22Rv1 (cell line): ENCODE measurements around the gene JAKMIP2.

ENCODE experiments used
- H3K27ac ChIP-seq: fragments of 450-650 bp; 2 replicates; pipeline ENCODE4 v1.5.1; 2017
- ZFX ChIP-seq: fragments of 450-650 bp; IDR thresholded peaks from 2 replicates; pipeline ENCODE4 v1.6.1; 2017; ENCODE audit warnings: antibody characterized with exemption, borderline replicate concordance
- TF ChIP-seq, protein P1 (sequence below): fragments of 450-650 bp; IDR thresholded peaks from 2 replicates; pipeline ENCODE4 v1.5.1; 2017; ENCODE audit warnings: mild to moderate bottlenecking

Gene JAKMIP2

GRCh38 chr5:147743012-147743411, 39.5 kb downstream of the JAKMIP2 start:
- TF ChIP-seq ZFX: no peak
- TF ChIP-seq, protein P1, sequence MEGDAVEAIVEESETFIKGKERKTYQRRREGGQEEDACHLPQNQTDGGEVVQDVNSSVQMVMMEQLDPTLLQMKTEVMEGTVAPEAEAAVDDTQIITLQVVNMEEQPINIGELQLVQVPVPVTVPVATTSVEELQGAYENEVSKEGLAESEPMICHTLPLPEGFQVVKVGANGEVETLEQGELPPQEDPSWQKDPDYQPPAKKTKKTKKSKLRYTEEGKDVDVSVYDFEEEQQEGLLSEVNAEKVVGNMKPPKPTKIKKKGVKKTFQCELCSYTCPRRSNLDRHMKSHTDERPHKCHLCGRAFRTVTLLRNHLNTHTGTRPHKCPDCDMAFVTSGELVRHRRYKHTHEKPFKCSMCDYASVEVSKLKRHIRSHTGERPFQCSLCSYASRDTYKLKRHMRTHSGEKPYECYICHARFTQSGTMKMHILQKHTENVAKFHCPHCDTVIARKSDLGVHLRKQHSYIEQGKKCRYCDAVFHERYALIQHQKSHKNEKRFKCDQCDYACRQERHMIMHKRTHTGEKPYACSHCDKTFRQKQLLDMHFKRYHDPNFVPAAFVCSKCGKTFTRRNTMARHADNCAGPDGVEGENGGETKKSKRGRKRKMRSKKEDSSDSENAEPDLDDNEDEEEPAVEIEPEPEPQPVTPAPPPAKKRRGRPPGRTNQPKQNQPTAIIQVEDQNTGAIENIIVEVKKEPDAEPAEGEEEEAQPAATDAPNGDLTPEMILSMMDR: no peak

DNA sequence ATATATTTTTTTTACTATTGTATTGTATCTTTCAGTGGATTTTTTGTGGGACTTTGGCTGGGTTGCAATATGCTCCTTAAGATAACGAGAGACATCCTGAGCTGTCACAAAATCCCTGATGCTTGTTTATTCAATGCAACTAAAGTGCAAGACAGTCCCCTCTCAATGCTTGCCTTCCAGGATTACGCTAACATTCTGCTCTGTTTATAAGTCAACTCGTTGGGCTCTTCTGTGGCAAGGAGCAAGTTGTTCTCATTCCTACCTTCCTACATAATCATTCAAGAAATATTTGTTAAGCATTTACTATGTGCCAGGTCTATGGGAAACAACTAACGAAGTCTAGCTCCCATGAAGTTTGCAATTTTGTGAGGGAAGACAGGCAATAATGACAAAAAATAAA, 40.4 kb downstream of the JAKMIP2 start:
- no peak overlapping the region for H3K27ac ChIP-seq
- no peak for TF ChIP-seq ZFX
- TF ChIP-seq, protein P1: no peak

More at GRCh38 chr5:147743012-147743411, 39.5 kb downstream of the JAKMIP2 start:
- no peak overlapping the region for H3K27ac ChIP-seq

- no peak overlapping the region for H3K27ac ChIP-seq
Observed at GRCh38 chr5:147740864-147741263, 41.7 kb downstream of the JAKMIP2 start.

DNA sequence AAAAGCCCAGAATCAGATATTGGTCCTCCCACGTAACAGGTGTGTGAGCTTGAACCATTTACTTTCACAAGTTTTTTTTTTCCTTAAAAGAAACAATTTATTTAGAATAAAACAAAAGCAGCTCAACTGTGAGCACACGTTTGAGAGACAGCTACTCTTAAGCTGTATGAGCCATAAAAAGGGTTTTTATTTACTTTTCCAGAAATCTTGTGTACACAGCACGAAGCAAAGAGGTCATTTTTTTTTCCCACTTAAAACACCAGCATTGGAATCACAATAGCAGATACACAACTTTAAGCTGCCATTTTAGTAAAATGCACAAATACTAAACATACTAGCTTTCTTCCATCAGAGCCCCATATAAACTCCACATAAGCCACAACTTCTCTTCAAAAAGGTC, 44.6 kb downstream of the JAKMIP2 start:
- no peak overlapping the region for H3K27ac ChIP-seq
- TF ChIP-seq ZFX: no peak
- TF ChIP-seq, protein P1: no peak

More at GRCh38 chr5:147740864-147741263, 41.7 kb downstream of the JAKMIP2 start:
- TF ChIP-seq, protein P1: no peak
- no peak for TF ChIP-seq ZFX

DNA sequence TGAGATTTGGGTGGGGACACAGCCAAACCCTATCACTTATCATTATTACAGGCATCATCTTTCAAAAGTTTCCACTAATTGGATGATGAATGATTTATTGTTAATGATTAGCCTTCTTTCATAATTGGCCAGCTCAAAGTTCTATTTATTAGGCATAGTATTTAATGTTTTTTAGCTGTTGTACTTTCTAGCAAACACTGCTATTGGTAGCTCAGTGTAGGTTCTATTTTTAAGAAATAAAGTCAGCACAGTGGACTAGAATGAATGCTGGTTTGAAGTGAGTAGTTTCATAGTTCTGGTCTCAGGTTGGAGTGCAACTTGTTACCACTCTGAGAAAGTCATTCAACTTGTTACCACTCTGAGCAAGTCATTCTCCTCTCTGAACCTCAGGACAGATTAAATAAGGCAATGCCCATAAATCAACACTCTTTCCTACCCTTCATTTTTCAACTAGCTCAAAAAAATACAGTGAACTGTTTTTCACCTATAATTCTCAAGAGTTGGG, 46.9 kb downstream of the JAKMIP2 start:
- TF ChIP-seq ZFX: no peak
- TF ChIP-seq, protein P1: no peak
- no peak overlapping the region for H3K27ac ChIP-seq

- no peak for TF ChIP-seq ZFX
- TF ChIP-seq, protein P1: no peak
- H3K27ac ChIP-seq: no peak overlapping the region
Observed at GRCh38 chr5:147734894-147735293, 47.6 kb downstream of the JAKMIP2 start.

GRCh38 chr5:147733075-147733474, 49.5 kb downstream of the JAKMIP2 start:
- H3K27ac ChIP-seq: no peak overlapping the region
- TF ChIP-seq ZFX: no peak
- TF ChIP-seq, protein P1: no peak
